ENCODE data around the gene PRUNE1. TPM values are rescaled to one million over a fixed set of nuclear protein-coding genes. Genes with fewer than 3 reads are reported as not detected.

Gene PRUNE1
- total and polyA plus RNA-seq, 4 donors = 10.5 to 16.8 (median 14.8) TPM

DNA sequence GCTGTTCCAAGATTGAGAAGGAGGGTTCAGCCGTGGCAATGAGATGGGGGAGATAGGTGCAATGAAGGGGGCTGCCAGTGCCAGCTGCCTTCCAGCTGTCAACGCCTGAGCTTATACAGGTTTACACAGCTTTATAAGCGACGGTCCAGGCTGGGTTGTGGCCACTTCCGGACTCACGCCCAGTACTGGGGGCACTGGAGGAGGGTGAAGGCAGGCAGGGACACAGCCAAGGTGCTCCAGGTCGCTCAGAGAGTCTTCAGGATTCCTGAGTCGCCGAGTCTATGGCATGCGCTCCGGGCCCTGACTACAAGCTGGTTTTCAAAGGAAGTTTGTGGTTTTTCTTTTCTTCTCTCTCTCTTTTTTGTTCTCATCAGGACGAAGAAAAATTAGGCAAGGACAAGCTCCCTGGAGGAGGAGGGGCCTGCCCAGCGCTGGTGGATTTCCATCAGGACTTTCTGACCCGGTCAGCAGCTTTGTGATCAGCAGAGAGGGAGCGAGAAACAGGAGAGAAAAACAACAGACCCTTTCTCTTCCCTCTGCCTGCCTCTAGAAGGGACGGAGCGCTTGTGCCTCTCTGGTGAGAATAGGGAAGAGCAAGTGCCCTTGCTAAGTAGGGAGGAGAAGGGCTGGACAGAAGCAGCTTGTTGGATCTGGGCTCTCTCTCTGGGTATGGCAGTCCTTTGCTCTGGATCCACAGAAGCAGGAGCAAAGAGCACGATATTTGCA is 1.8 kb upstream of the PRUNE1 start, which contains the start of gene MINDY1:
TSS of gene MINDY1 (minus strand) at position 576 of the 726 bp plus-strand sequence. CDS start 4,285 bp downstream, outside the sequence.
- Histone ChIP-seq H3K9me3 (ENCODE audit: control insufficient read depth, low read length) (no peaks in the 10 kb centered on the region), H3K4me1 (ENCODE audit: control insufficient read depth in 1 of 2, insufficient read depth in 2 of 2, low read length in 2 of 2) (peaks cover 0 to 2% of the 10 kb centered on the region in 2 donors), H3K27ac (ENCODE audit: low read depth in 1 of 2, low read length in 2 of 2) (peak within 1 kb of the TSS in 1 of 2 donors; percentile 90), H3K4me3 (ENCODE audit: low read length in 2 of 2) (peak within 1 kb of the TSS; percentile 78 to 88), H3K27me3 (ENCODE audit: control insufficient read depth in 1 of 2, insufficient read depth in 2 of 2, low read length in 1 of 2) (no peaks in the 10 kb centered on the region), H3K36me3 (ENCODE audit: control insufficient read depth in 1 of 2, insufficient read depth in 2 of 2, low read length in 1 of 2) (no peaks in the 10 kb centered on the region)
- 0 to 1% methylated on average over 18 of the region's 18 CpGs for WGBS, 2 donors
- intact Hi-C loops (cut with DNase I) = loop anchor here in 1 of 2 donors (5.0 kb wide), 2 partner anchors 34 to 51 kb away; partner anchors contain the start of genes CDC42SE1 and CERS2
- ATAC-seq (ENCODE audit: low FRiP score) (peak; percentile 79), DNase-seq (peak; percentile 77)

DNA sequence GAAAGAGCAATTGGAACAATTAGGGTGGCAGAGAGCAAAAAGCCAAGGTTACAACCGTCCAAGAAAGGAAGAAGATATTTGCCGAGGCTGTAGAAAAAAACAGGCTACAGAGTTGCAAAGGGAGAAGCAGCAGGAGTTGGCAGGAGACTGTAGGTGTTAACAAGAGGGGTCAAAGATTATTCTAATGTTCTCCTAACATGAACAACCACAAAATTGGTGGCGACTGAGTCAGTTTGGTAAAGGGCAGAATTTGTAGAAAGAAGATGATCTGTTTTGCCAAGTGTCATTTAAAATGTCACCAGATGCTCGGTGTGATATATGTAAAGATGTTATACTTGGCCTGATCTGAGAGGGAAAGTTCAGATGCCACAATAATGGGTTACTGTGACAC is 401 bp upstream of the PRUNE1 start:
- intact Hi-C loops (cut with DNase I) = loop anchor here in 1 of 2 donors (5.0 kb wide), 2 partner anchors 36 to 49 kb away; partner anchors contain the start of genes CDC42SE1 and CERS2
- WGBS, 2 donors = 5 to 8% methylated on average over 4 of the region's 4 CpGs
- H3K36me3 ChIP-seq (ENCODE audit: control insufficient read depth in 1 of 2, insufficient read depth in 2 of 2, low read length in 1 of 2) = no peaks in the 10 kb centered on the region
- no peaks in the 10 kb centered on the region for H3K27me3 ChIP-seq (ENCODE audit: control insufficient read depth in 1 of 2, insufficient read depth in 2 of 2, low read length in 1 of 2)
- ATAC-seq (ENCODE audit: low FRiP score) (no peak), DNase-seq (no peak)
- peaks cover 0 to 2% of the 10 kb centered on the region in 2 donors for H3K4me1 ChIP-seq (ENCODE audit: control insufficient read depth in 1 of 2, insufficient read depth in 2 of 2, low read length in 2 of 2)
- H3K9me3 ChIP-seq (ENCODE audit: control insufficient read depth, low read length) = no peaks in the 10 kb centered on the region
- no peak overlapping the region for H3K4me3 ChIP-seq (ENCODE audit: low read length in 2 of 2)
- H3K27ac ChIP-seq (ENCODE audit: low read depth in 1 of 2, low read length in 2 of 2) = peak overlapping the region in 1 of 2 donors; percentile 90

DNA sequence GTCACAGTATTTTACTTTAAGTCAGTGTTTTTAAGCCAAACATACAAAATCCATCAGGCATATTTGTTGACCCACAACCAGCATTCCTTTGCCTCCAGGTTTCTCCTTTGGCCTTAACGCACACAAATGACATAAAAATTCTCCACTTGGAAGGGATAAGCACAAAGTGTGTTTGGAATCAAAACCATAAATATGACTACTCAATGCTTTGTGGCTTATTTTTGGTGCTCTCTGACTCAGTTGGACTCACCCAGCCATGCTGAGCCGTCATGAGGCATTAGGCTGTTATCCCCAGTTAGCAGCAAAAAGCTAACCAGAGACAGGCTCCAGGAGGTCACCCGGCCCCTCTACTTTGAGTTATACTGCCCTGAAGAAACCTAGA is 948 bp downstream of the PRUNE1 start:
- DNase-seq = no peak
- H3K27ac ChIP-seq (ENCODE audit: low read depth in 1 of 2, low read length in 2 of 2) = no peak overlapping the region
- WGBS, 2 donors = 24 to 30% methylated on average over 3 of the region's 3 CpGs

DNA sequence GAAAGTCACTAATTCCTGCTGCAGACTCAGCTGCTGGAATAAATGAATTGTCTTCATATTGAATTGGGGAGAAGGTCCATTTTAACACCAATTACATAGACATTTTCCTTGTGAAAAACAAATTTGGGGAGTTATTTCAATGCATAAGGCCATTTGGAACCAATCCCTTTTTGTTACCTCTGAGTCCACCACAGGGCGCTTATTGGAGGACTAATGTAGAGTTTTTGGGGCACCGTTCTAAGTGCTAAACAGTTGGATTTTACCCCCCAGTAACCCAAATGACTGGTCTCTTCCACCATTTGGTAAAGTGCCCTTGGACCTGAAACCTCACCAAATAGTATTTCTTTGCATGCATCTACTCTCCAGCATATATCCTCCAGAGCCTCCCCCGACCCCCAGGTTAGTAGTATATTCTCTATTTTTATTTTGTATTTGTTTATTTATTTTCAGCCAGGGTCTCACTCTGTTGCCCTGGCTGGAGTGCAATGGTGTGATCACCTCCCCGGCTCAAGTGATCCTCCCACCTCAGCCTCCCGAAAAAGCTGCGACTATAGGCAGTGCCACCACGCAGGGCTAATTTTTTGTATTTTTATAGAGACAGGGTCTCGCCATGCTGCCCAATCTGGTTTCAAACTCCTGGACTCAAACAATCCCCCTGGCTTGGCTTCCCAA is 1.6 kb downstream of the PRUNE1 start:
- Histone ChIP-seq H3K9me3 (ENCODE audit: control insufficient read depth, low read length) (no peaks in the 10 kb centered on the region), H3K27me3 (ENCODE audit: control insufficient read depth in 1 of 2, insufficient read depth in 2 of 2, low read length in 1 of 2) (no peaks in the 10 kb centered on the region), H3K27ac (ENCODE audit: low read depth in 1 of 2, low read length in 2 of 2) (no peak overlapping the region), H3K36me3 (ENCODE audit: control insufficient read depth in 1 of 2, insufficient read depth in 2 of 2, low read length in 1 of 2) (no peaks in the 10 kb centered on the region), H3K4me1 (ENCODE audit: control insufficient read depth in 1 of 2, insufficient read depth in 2 of 2, low read length in 2 of 2) (peaks cover 0 to 4% of the 10 kb centered on the region in 2 donors), H3K4me3 (ENCODE audit: low read length in 2 of 2) (no peak overlapping the region)
- intact Hi-C loops (cut with DNase I) = loop anchor here in 1 of 2 donors (5.0 kb wide), 2 partner anchors 38 to 47 kb away; partner anchors contain the start of genes CDC42SE1 and CERS2
- ATAC-seq (ENCODE audit: low FRiP score) (no peak), DNase-seq (no peak)
- WGBS, 2 donors = 96 to 98% methylated on average over 8 of the region's 8 CpGs

More for the DNA sequence above, 948 bp downstream of the PRUNE1 start:
- H3K9me3 ChIP-seq (ENCODE audit: control insufficient read depth, low read length) = no peaks in the 10 kb centered on the region
- H3K4me3 ChIP-seq (ENCODE audit: low read length in 2 of 2) = peak overlapping the region; percentile 27 to 42
- intact Hi-C loops (cut with DNase I) = loop anchor here in 1 of 2 donors (5.0 kb wide), 2 partner anchors 37 to 48 kb away; partner anchors contain the start of genes CDC42SE1 and CERS2
- no peaks in the 10 kb centered on the region for H3K27me3 ChIP-seq (ENCODE audit: control insufficient read depth in 1 of 2, insufficient read depth in 2 of 2, low read length in 1 of 2)
- ATAC-seq (ENCODE audit: low FRiP score) = no peak
- peaks cover 0 to 4% of the 10 kb centered on the region in 2 donors for H3K4me1 ChIP-seq (ENCODE audit: control insufficient read depth in 1 of 2, insufficient read depth in 2 of 2, low read length in 2 of 2)
- H3K36me3 ChIP-seq (ENCODE audit: control insufficient read depth in 1 of 2, insufficient read depth in 2 of 2, low read length in 1 of 2) = no peaks in the 10 kb centered on the region

DNA sequence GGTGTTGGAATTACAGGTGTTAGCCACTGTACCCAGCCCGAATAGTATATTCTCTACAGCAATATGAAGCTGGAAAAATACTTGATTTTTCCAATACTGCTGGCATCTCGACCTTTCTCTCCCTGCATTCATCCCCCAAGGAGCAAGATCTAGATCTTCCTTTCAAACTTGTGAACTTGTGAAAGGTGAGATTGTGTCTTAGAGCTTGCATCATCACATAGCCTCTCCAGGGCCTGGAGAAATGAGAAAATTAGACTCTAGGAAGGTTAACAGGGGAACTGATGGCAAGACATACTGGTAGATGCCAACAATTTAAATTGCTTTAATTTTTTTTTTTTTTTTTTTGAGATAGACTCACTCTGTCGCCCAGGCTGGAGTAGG is 2.1 kb downstream of the PRUNE1 start:
- intact Hi-C loops (cut with DNase I) = no loop called here
- H3K27me3 ChIP-seq (ENCODE audit: control insufficient read depth in 1 of 2, insufficient read depth in 2 of 2, low read length in 1 of 2) = no peaks in the 10 kb centered on the region
- no peaks in the 10 kb centered on the region for H3K9me3 ChIP-seq (ENCODE audit: control insufficient read depth, low read length)
- no peaks in the 10 kb centered on the region for H3K36me3 ChIP-seq (ENCODE audit: control insufficient read depth in 1 of 2, insufficient read depth in 2 of 2, low read length in 1 of 2)
- 88% methylated on average over 3 of the region's 3 CpGs for WGBS, 2 donors
- DNase-seq (no peak), ATAC-seq (ENCODE audit: low FRiP score) (no peak)
- H3K4me1 ChIP-seq (ENCODE audit: control insufficient read depth in 1 of 2, insufficient read depth in 2 of 2, low read length in 2 of 2) = peaks cover 0 to 4% of the 10 kb centered on the region in 2 donors
- H3K4me3 ChIP-seq (ENCODE audit: low read length in 2 of 2) = no peak overlapping the region
- no peak overlapping the region for H3K27ac ChIP-seq (ENCODE audit: low read depth in 1 of 2, low read length in 2 of 2)

DNA sequence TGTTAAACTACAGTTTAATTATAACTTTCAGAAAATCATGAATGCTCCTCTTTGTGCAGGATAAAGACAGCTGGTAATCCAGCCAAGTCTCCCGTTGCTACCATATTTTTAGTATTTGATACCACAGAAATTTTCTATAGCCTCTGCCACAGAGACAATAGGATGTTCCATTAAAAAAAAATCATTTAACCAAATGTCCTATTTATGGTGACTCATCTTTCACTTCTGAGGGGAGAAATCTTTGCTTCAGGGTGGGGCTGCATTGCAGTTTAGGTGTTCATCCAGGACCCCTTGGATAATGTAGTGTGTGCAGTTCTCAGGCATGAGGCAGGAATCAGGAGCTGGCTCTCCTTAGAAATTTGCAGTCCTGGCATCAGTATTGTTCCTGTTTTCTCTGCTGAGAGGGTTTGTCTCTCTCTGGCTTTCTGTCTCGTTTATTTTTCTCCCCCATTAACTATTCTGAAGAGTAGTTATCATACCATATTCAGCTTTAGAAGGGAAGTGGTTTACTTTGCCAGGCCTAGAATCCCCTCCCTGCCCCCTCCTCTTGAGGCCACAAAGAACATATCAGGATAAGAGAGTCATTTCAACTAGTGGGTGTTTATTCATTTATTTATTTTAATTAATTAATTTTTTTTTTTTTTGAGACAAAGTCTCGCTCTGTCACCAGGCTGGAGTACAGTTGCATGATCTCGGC is 3.1 kb downstream of the PRUNE1 start:
- Histone ChIP-seq H3K4me1 (ENCODE audit: control insufficient read depth in 1 of 2, insufficient read depth in 2 of 2, low read length in 2 of 2) (peaks cover 0 to 2% of the 10 kb centered on the region in 2 donors), H3K4me3 (ENCODE audit: low read length in 2 of 2) (no peak overlapping the region), H3K27ac (ENCODE audit: low read depth in 1 of 2, low read length in 2 of 2) (no peak overlapping the region), H3K36me3 (ENCODE audit: control insufficient read depth in 1 of 2, insufficient read depth in 2 of 2, low read length in 1 of 2) (no peaks in the 10 kb centered on the region), H3K9me3 (ENCODE audit: control insufficient read depth, low read length) (no peaks in the 10 kb centered on the region), H3K27me3 (ENCODE audit: control insufficient read depth in 1 of 2, insufficient read depth in 2 of 2, low read length in 1 of 2) (no peaks in the 10 kb centered on the region)
- DNase-seq (no peak), ATAC-seq (ENCODE audit: low FRiP score) (no peak)
- WGBS, 2 donors = 75 to 77% methylated on average over 4 of the region's 4 CpGs
- intact Hi-C loops (cut with DNase I) = no loop called here

DNA sequence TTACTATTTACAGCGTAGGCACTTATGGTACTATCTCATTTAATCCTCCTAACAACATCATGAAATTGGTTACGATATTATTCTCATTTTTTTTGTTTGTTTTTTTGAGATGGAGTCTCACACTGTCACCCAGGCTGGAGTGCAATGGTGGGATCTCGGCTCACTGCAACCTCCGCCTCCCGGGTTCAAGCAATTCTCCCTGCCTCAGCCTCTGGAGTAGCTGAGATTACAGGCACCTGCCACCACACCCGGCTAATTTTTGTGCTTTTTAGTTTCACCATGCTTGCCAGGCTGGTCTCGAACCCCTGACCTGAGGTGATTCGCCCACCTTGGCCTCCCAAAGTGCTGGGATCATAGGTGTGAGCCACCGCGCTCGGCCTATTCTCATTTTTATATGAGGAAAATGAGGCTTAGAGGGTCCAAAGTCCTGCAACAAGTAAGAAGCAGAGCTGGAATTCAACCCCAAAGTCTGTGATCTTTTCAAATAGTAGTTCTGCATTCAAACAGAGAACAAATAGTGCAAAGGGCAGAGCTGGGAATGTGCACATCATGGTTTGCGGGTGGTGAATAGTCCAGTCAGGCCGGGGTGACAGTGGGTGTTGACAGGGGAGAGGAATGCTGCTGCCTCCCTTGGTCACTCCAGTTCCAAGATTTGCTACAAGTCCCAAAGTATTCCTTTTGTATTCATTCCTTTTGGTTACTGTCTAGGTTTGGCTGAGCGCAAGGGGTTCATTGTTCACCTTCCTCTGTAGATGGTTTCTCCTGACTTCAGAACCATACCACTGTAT is 4.6 kb downstream of the PRUNE1 start:
- H3K9me3 ChIP-seq (ENCODE audit: control insufficient read depth, low read length) = no peaks in the 10 kb centered on the region
- no peak overlapping the region for H3K27ac ChIP-seq (ENCODE audit: low read depth in 1 of 2, low read length in 2 of 2)
- DNase-seq (no peak), ATAC-seq (ENCODE audit: low FRiP score) (no peak)
- no peaks in the 10 kb centered on the region for H3K27me3 ChIP-seq (ENCODE audit: control insufficient read depth in 1 of 2, insufficient read depth in 2 of 2, low read length in 1 of 2)
- H3K4me1 ChIP-seq (ENCODE audit: control insufficient read depth in 1 of 2, insufficient read depth in 2 of 2, low read length in 2 of 2) = peaks cover 0 to 2% of the 10 kb centered on the region in 2 donors
- no peak overlapping the region for H3K4me3 ChIP-seq (ENCODE audit: low read length in 2 of 2)
- H3K36me3 ChIP-seq (ENCODE audit: control insufficient read depth in 1 of 2, insufficient read depth in 2 of 2, low read length in 1 of 2) = no peaks in the 10 kb centered on the region
- WGBS, 2 donors = 83 to 84% methylated on average over 14 of the region's 14 CpGs
- intact Hi-C loops (cut with DNase I) = no loop called here

DNA sequence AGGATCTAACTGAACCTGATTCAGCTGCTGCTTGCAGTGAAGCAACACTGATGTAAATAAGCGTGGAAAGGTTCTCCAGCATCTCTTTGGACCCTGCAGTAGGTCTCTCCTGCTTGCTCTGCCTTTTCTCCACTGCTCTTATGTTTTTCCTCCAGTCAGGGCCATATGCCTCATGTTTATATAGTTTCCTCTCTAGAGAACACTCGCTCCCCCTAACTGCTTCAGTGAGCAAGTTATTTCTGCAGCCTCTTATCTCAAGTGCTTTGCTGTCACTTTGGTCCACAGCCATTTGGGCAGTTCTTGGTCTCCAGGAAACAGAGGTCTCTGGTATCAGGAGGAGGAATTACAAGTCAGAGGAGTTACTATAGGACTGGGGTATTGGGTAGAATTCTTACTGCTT is 5.3 kb downstream of the PRUNE1 start:
- DNase-seq (no peak), ATAC-seq (ENCODE audit: low FRiP score) (peak; percentile 27)
- H3K4me1 ChIP-seq (ENCODE audit: control insufficient read depth in 1 of 2, insufficient read depth in 2 of 2, low read length in 2 of 2) = peaks cover 0 to 2% of the 10 kb centered on the region in 2 donors
- 0 to 9% methylated on average over 2 of the region's 2 CpGs for WGBS, 2 donors
- H3K27ac ChIP-seq (ENCODE audit: low read depth in 1 of 2, low read length in 2 of 2) = no peak overlapping the region
- H3K36me3 ChIP-seq (ENCODE audit: control insufficient read depth in 1 of 2, insufficient read depth in 2 of 2, low read length in 1 of 2) = no peaks in the 10 kb centered on the region
- H3K4me3 ChIP-seq (ENCODE audit: low read length in 2 of 2) = no peak overlapping the region
- intact Hi-C loops (cut with DNase I) = no loop called here
- H3K9me3 ChIP-seq (ENCODE audit: control insufficient read depth, low read length) = no peaks in the 10 kb centered on the region
- H3K27me3 ChIP-seq (ENCODE audit: control insufficient read depth in 1 of 2, insufficient read depth in 2 of 2, low read length in 1 of 2) = no peaks in the 10 kb centered on the region
